HG03432 (cell line): ENCODE results near the gene ENDOG.
"Not testable (repeated sequence)": the region's sequence is repeated elsewhere in the genome, so short reads cannot be mapped to it uniquely, and the experiment has no call there.

ENCODE experiments used
- ATAC-seq: cut with Tn5 transposase; IDR thresholded peaks from one replicate; pipeline ENCODE4 v1.9.1; 2021; ENCODE audit warnings: mild to moderate bottlenecking, moderate library complexity; ENCODE audit not compliant: unreplicated experiment

ENDOG gene

GRCh38 chr9:128860937-128861336 is 42.6 kb downstream of the ENDOG start:
- ATAC-seq, result no peak

- ATAC-seq, result no peak
Measured at GRCh38 chr9:128861501-128861900, 43.2 kb downstream of the ENDOG start.

GRCh38 chr9:128862401-128862851 is 44.1 kb downstream of the ENDOG start:
- ATAC-seq, result no peak

GRCh38 chr9:128863647-128864046 is 45.3 kb downstream of the ENDOG start:
- peak; percentile 57 for ATAC-seq

DNA sequence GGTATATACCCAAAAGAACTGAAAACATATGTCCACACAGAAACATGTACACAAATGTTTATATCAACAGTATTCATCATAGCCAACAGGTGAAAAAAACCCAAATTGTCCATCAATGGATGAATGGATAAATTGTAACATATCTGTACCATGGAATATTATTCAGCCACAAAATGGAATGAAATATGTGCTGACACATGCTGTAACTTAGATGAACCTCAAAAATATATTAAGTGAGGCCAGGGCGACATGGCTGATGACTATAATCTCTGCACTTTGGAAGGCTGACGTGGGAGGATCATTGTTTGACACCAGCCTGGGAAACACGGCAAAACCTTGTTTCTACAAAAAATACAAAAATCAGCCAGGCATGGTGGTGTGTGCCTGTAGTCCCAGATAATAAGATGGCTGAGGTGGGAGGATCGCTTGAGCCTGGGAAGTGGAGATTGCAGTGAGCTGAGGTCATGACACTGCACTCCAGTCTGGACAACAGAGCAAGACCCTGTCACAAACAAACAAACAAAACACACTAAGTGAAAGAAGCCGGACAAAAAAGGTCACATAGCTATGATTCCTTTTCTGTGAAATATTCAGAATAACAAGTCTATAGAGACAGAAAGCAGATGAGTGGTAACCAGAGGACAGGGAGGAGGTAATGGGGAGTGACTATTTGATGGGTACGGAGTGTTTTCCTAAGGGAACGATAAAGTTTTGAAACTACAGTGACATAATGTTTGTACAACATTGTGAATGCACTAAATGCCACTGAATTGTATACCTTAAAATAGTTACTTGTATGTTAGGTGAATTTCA is 52.0 kb downstream of the ENDOG start:
- ATAC-seq, result no peak

DNA sequence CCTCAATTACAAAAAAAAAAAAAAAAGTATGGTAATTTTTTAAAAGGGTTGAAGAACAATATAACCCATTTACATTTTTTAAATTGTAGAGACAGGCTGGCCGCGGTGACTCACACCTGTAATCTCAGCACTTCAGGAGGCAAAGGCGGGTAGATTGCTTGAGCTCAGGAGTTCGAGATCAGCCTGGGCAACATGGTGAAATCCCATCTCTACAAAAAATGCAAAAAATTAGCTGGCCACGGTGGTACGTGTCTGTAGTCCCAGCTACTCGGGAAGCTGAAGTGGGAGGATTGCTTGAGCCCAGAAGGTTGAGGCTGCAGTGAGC is 52.6 kb downstream of the ENDOG start:
- ATAC-seq, result not testable (repeated sequence)
